PC-3 (cell line): ENCODE results near the gene P2RX5.

Experiments used
- EZH2 ChIP-seq: fragments of 300-600 bp; sonication (generic); IDR thresholded peaks from one replicate; pipeline ENCODE4 v1.6.1; 2017; ENCODE audit warnings: antibody characterized with exemption, mild to moderate bottlenecking, low read length; ENCODE audit not compliant: unreplicated experiment
- EZH2phosphoT487 ChIP-seq: fragments of 300-600 bp; sonication (generic); IDR thresholded peaks from 2 replicates; pipeline ENCODE4 v1.6.1; 2018; ENCODE audit warnings: mild to moderate bottlenecking, antibody characterized with exemption, low read length, borderline replicate concordance
- TF ChIP-seq, protein P1 (sequence below): fragments of 300-600 bp; sonication (generic); conservative IDR thresholded peaks from 2 replicates; pipeline ENCODE4 v1.5.1; 2017; ENCODE audit warnings: antibody characterized with exemption, low read depth, mild to moderate bottlenecking, low read length

DNA sequence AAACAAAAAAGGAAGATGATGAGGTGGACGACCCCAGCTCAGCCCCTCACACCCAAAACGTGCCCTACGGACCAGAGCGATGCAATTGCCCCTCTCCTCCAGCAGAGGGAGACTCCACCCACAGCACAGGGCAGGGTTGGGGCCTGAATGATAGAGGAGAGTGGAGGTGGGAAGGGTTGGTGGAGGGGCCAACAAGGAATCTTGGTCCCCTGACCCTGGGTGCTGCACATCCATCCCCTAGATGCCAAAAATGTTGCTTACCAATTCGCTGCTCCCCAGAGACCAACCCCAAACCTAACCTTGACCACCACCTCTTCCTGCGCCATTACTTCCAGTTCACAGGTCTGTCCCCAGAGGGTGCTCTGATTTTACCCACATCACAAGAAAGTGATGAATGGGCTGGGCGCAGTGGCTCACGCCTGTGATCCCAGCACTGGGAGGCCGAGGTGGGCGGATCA, 12.9 kb downstream of the P2RX5 start:
- TF ChIP-seq, protein P1, sequence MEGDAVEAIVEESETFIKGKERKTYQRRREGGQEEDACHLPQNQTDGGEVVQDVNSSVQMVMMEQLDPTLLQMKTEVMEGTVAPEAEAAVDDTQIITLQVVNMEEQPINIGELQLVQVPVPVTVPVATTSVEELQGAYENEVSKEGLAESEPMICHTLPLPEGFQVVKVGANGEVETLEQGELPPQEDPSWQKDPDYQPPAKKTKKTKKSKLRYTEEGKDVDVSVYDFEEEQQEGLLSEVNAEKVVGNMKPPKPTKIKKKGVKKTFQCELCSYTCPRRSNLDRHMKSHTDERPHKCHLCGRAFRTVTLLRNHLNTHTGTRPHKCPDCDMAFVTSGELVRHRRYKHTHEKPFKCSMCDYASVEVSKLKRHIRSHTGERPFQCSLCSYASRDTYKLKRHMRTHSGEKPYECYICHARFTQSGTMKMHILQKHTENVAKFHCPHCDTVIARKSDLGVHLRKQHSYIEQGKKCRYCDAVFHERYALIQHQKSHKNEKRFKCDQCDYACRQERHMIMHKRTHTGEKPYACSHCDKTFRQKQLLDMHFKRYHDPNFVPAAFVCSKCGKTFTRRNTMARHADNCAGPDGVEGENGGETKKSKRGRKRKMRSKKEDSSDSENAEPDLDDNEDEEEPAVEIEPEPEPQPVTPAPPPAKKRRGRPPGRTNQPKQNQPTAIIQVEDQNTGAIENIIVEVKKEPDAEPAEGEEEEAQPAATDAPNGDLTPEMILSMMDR = peak; percentile 75
- TF ChIP-seq EZH2phosphoT487 (no peak), EZH2 (no peak)
